SW 1271 (cell line): ENCODE data around the gene TMEM88.

Experiments
- DNase-seq, 2 experiments: peaks; one replicate each; lab custom pipeline; 2025; lab: John Stamatoyannopoulos, UW

TMEM88 gene

DNA sequence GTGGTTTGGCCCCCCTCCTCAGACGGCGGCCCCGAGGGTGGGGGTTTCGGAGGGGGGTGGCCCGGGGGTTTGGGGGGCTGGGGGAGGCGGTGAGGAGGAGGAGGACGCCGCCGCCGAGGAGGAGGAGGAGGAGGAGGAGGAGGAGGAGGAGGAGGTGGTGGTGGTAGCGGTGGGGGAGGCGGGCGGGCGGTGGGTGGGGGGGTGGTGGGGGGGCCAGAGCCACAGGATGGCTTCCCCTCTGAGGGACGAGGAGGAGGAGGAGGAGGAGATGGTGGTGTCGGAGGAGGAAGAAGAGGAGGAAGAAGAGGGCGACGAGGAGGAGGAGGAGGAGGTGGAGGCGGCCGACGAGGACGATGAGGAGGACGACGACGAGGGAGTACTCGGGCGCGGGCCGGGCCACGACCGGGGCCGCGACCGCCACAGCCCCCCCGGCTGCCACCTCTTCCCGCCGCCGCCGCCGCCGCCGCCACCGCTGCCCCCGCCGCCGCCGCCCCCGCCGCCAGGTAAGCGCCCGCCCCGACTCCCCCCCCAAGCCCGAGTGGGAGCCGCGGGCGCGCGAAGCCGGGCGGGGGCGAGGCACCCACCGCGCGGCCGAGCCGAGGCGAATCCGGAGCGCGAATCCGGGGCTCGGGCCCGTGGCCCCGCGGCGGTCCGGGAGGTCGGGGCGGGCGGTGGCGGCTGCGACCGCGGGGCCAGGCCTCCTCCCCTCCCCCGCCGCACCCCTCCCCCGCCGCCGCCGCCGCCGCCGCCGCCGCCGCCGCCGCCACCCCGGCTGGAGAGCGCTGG lies 29.9 kb downstream of the TMEM88 start:
- no peak for DNase-seq

GRCh38 chr17:7885367-7886226 lies 30.7 kb downstream of the TMEM88 start:
- DNase-seq = peak in 1 of 2 experiments; percentile 62

GRCh38 chr17:7886227-7887037 lies 31.6 kb downstream of the TMEM88 start:
- DNase-seq = peak in 1 of 2 experiments; percentile 62

- no peak for DNase-seq
Measured at GRCh38 chr17:7887038-7887481, 32.2 kb downstream of the TMEM88 start.

GRCh38 chr17:7887482-7888183 lies 32.8 kb downstream of the TMEM88 start:
- peak; percentile 78 to 94 for DNase-seq

GRCh38 chr17:7888184-7888920 lies 33.5 kb downstream of the TMEM88 start, which contains the start of gene CHD3:
Gene CHD3, plus strand, starts transcription at chr17:7888789. Its CDS starts 212 bp downstream, at chr17:7889001.
- no peak for DNase-seq

GRCh38 chr17:7889166-7889955 lies 34.5 kb downstream of the TMEM88 start:
- peak; percentile 80 to 82 for DNase-seq

DNA sequence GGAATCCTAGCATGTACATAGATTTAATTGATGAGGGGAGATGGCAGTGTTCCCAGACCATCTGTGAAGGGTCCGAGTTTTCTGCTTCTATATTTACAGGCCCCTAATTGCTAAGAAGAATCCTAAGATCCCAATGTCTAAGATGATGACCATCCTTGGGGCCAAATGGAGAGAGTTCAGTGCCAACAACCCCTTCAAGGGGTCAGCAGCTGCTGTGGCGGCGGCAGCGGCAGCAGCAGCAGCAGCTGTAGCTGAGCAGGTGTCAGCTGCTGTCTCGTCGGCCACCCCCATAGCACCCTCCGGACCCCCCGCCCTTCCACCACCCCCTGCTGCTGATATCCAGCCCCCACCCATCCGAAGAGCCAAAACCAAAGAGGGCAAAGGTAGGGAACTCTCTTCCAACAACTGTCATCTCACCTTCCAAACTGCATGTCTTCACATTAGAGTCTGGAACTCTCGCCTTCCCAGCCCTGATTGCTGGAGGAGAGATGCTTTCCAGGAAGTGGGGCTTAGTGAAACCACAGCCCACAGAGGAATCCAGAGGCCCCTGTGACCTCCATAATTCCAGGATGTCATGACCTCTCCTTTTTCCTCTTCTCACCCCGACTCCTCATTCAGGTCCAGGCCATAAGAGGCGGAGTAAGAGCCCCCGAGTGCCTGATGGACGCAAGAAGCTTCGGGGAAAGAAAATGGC lies 38.5 kb downstream of the TMEM88 start:
- DNase-seq = no peak

GRCh38 chr17:7894226-7894625 lies 39.4 kb downstream of the TMEM88 start:
- DNase-seq = no peak

GRCh38 chr17:7894866-7895265 lies 40.0 kb downstream of the TMEM88 start:
- DNase-seq = no peak

- DNase-seq = no peak
Measured at GRCh38 chr17:7897090-7897489, 42.2 kb downstream of the TMEM88 start.

DNA sequence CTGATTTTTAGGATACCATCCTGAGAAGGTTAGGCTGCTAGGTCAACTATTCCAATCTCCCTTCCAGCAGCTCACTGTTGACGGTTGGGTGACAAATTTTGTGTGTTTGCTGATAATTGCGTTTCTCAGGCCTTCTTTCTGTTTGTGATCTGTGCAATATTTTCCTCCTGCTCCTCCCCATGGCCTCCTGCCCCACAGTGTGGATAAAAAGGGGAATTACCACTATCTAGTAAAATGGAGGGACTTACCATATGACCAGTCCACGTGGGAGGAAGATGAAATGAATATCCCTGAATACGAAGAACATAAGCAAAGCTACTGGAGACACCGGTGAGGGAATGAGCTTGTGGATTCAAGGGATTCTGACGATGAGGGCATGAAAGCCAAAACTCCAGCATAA lies 42.9 kb downstream of the TMEM88 start:
- DNase-seq = peak in 1 of 2 experiments; percentile 46

DNA sequence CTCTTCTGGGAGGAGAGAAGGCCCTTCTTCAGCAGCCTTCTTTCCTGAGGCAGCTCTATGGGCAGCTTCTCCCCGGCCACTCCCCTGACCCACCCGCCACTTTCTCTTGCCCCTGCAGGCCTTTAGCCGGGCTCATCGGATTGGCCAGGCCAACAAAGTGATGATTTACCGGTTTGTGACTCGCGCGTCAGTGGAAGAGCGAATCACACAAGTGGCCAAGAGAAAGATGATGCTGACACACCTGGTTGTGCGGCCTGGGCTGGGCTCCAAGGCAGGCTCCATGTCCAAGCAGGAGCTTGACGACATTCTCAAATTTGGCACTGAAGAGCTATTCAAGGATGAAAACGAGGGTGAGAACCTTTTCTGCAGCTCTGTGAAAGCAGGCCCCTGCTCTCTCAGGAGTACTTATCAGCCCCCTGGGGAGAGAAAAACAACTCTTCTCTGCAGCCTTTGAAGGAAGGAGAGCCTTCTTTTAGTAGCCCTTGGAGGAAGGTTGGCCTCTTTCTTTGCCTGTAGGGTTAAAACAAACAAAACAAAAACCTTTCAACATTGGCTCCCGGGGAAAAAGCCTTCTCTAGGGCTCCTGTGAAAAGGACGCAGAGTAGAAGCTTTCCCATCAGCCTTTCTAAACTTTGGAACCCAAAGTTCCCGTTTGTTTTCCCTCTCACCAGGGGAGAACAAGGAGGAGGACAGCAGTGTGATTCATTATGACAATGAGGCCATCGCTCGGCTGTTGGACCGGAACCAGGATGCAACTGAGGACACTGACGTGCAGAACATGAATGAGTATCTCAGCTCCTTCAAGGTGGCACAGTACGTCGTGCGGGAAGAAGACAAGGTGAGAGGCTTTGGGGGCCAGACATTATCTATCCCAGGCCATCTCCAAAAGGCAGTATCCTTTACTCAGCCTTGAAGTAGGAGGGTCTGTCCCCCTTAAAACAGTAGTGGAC lies 48.6 kb downstream of the TMEM88 start:
- DNase-seq = no peak
